Measurements from ENCODE around the gene WRAP53.

WRAP53 gene

GRCh38 chr17:7717756-7718350, 29.6 kb downstream of the WRAP53 start:
- no peak overlapping the region for H2BK5ac ChIP-seq (ENCODE audit: low read depth, low read length, poor library complexity)
- no CpG with 5 or more reads among the region's 16 CpGs for WGBS (ENCODE audit: extremely low coverage, insufficient coverage, insufficient read length)
- DNase-seq: no peak
- H3K4me3 ChIP-seq (ENCODE audit: low read depth, low read length): peak overlapping the region; percentile 34
- peaks cover 2 to 6% of the 10 kb centered on the region in 2 experiments for H3K4me1 ChIP-seq (ENCODE audit: control insufficient read depth in 1 of 2, insufficient read depth in 2 of 2, low read length in 2 of 2)
- no peak overlapping the region for H2BK120ac ChIP-seq (ENCODE audit: insufficient read depth, low read length, poor library complexity)
- no peaks in the 10 kb centered on the region for H3K9me3 ChIP-seq (ENCODE audit: insufficient read depth, low read depth, low read length)
- H3K79me1 ChIP-seq (ENCODE audit: low read length): peaks cover 8% of the 10 kb centered on the region
- no peak overlapping the region for H2BK12ac ChIP-seq (ENCODE audit: low read length)
- H2AK5ac ChIP-seq (ENCODE audit: low read length): no peak overlapping the region
- H3K4me2 ChIP-seq (ENCODE audit: low read length): peak overlapping the region; percentile 75
- H3K27me3 ChIP-seq (ENCODE audit: insufficient read depth, low read length): peaks cover 3% of the 10 kb centered on the region
- H4K8ac ChIP-seq (ENCODE audit: low read depth, low read length): no peak overlapping the region
- H3K36me3 ChIP-seq (ENCODE audit: control insufficient read depth in 1 of 2, insufficient read depth in 2 of 2, low read length in 2 of 2): no peaks in the 10 kb centered on the region
- no peak overlapping the region for H4K91ac ChIP-seq (ENCODE audit: low read depth, low read length)
- H3K14ac ChIP-seq (ENCODE audit: low read length): no peak overlapping the region
- H4K12ac ChIP-seq (ENCODE audit: low read depth, low read length): no peak overlapping the region
- peak overlapping the region; percentile 98 for H2AFZ ChIP-seq (ENCODE audit: insufficient read depth, low read length, poor library complexity)
- no peak overlapping the region for H3K4ac ChIP-seq (ENCODE audit: low read depth, low read length)
- no peak overlapping the region for H3K18ac ChIP-seq (ENCODE audit: low read length)
- H3K79me2 ChIP-seq (ENCODE audit: control insufficient read depth, insufficient read depth, low read length, poor library complexity): peaks cover 2% of the 10 kb centered on the region
- H3K27ac ChIP-seq (ENCODE audit: low read depth, low read length): no peak overlapping the region
- H3K9ac ChIP-seq (ENCODE audit: low read length): no peak overlapping the region
- no peak overlapping the region for H3K23ac ChIP-seq (ENCODE audit: low read length)

- Histone ChIP-seq H3K9me3 (ENCODE audit: insufficient read depth, low read depth, low read length) (no peaks in the 10 kb centered on the region), H3K36me3 (ENCODE audit: control insufficient read depth in 1 of 2, insufficient read depth in 2 of 2, low read length in 2 of 2) (no peaks in the 10 kb centered on the region), H3K9ac (ENCODE audit: low read length) (no peak overlapping the region), H3K14ac (ENCODE audit: low read length) (no peak overlapping the region), H3K23ac (ENCODE audit: low read length) (no peak overlapping the region), H2AFZ (ENCODE audit: insufficient read depth, low read length, poor library complexity) (no peak overlapping the region), H3K4me3 (ENCODE audit: low read depth, low read length) (no peak overlapping the region), H3K4me1 (ENCODE audit: control insufficient read depth in 1 of 2, insufficient read depth in 2 of 2, low read length in 2 of 2) (peaks cover 2 to 6% of the 10 kb centered on the region in 2 experiments), H3K79me2 (ENCODE audit: control insufficient read depth, insufficient read depth, low read length, poor library complexity) (peaks cover 2% of the 10 kb centered on the region), H3K4me2 (ENCODE audit: low read length) (no peak overlapping the region), H2BK12ac (ENCODE audit: low read length) (no peak overlapping the region), H2AK5ac (ENCODE audit: low read length) (no peak overlapping the region), H3K27ac (ENCODE audit: low read depth, low read length) (no peak overlapping the region), H3K79me1 (ENCODE audit: low read length) (peaks cover 8% of the 10 kb centered on the region), H4K91ac (ENCODE audit: low read depth, low read length) (no peak overlapping the region), H3K18ac (ENCODE audit: low read length) (no peak overlapping the region), H2BK120ac (ENCODE audit: insufficient read depth, low read length, poor library complexity) (no peak overlapping the region), H3K27me3 (ENCODE audit: insufficient read depth, low read length) (peaks cover 3% of the 10 kb centered on the region), H4K12ac (ENCODE audit: low read depth, low read length) (no peak overlapping the region), H4K8ac (ENCODE audit: low read depth, low read length) (no peak overlapping the region), H3K4ac (ENCODE audit: low read depth, low read length) (no peak overlapping the region), H2BK5ac (ENCODE audit: low read depth, low read length, poor library complexity) (no peak overlapping the region)
- no CpG with 5 or more reads among the region's 9 CpGs for WGBS (ENCODE audit: extremely low coverage, insufficient coverage, insufficient read length)
- no peak for DNase-seq
Measured at GRCh38 chr17:7719661-7720060, 31.4 kb downstream of the WRAP53 start.

GRCh38 chr17:7720125-7720524, 31.8 kb downstream of the WRAP53 start:
- H2BK12ac ChIP-seq (ENCODE audit: low read length): no peak overlapping the region
- H3K9me3 ChIP-seq (ENCODE audit: insufficient read depth, low read depth, low read length): no peaks in the 10 kb centered on the region
- WGBS (ENCODE audit: extremely low coverage, insufficient coverage, insufficient read length): no CpG with 5 or more reads among the region's 4 CpGs
- H3K4me3 ChIP-seq (ENCODE audit: low read depth, low read length): no peak overlapping the region
- DNase-seq: no peak
- H2AFZ ChIP-seq (ENCODE audit: insufficient read depth, low read length, poor library complexity): no peak overlapping the region
- no peak overlapping the region for H2BK5ac ChIP-seq (ENCODE audit: low read depth, low read length, poor library complexity)
- H3K9ac ChIP-seq (ENCODE audit: low read length): no peak overlapping the region
- no peak overlapping the region for H3K14ac ChIP-seq (ENCODE audit: low read length)
- H3K27ac ChIP-seq (ENCODE audit: low read depth, low read length): no peak overlapping the region
- H3K18ac ChIP-seq (ENCODE audit: low read length): no peak overlapping the region
- H3K27me3 ChIP-seq (ENCODE audit: insufficient read depth, low read length): peaks cover 3% of the 10 kb centered on the region
- no peak overlapping the region for H2AK5ac ChIP-seq (ENCODE audit: low read length)
- peaks cover 2 to 6% of the 10 kb centered on the region in 2 experiments for H3K4me1 ChIP-seq (ENCODE audit: control insufficient read depth in 1 of 2, insufficient read depth in 2 of 2, low read length in 2 of 2)
- no peaks in the 10 kb centered on the region for H3K36me3 ChIP-seq (ENCODE audit: control insufficient read depth in 1 of 2, insufficient read depth in 2 of 2, low read length in 2 of 2)
- no peak overlapping the region for H3K4me2 ChIP-seq (ENCODE audit: low read length)
- peaks cover 8% of the 10 kb centered on the region for H3K79me1 ChIP-seq (ENCODE audit: low read length)
- no peak overlapping the region for H4K91ac ChIP-seq (ENCODE audit: low read depth, low read length)
- no peak overlapping the region for H3K23ac ChIP-seq (ENCODE audit: low read length)
- H2BK120ac ChIP-seq (ENCODE audit: insufficient read depth, low read length, poor library complexity): no peak overlapping the region
- H4K8ac ChIP-seq (ENCODE audit: low read depth, low read length): no peak overlapping the region
- no peak overlapping the region for H4K12ac ChIP-seq (ENCODE audit: low read depth, low read length)
- H3K4ac ChIP-seq (ENCODE audit: low read depth, low read length): no peak overlapping the region
- H3K79me2 ChIP-seq (ENCODE audit: control insufficient read depth, insufficient read depth, low read length, poor library complexity): peaks cover 2% of the 10 kb centered on the region

- no CpG with 5 or more reads among the region's 2 CpGs for WGBS (ENCODE audit: extremely low coverage, insufficient coverage, insufficient read length)
- H3K36me3 ChIP-seq (ENCODE audit: control insufficient read depth in 1 of 2, insufficient read depth in 2 of 2, low read length in 2 of 2): no peaks in the 10 kb centered on the region
Measured at GRCh38 chr17:7721612-7722011, 33.3 kb downstream of the WRAP53 start.

More at GRCh38 chr17:7721612-7722011, 33.3 kb downstream of the WRAP53 start:
- Histone ChIP-seq H4K91ac (ENCODE audit: low read depth, low read length) (no peak overlapping the region), H3K4me3 (ENCODE audit: low read depth, low read length) (no peak overlapping the region), H2BK12ac (ENCODE audit: low read length) (no peak overlapping the region), H4K8ac (ENCODE audit: low read depth, low read length) (no peak overlapping the region), H2AK5ac (ENCODE audit: low read length) (no peak overlapping the region), H3K23ac (ENCODE audit: low read length) (no peak overlapping the region), H3K9me3 (ENCODE audit: insufficient read depth, low read depth, low read length) (no peaks in the 10 kb centered on the region), H3K79me2 (ENCODE audit: control insufficient read depth, insufficient read depth, low read length, poor library complexity) (peaks cover 2% of the 10 kb centered on the region), H2BK120ac (ENCODE audit: insufficient read depth, low read length, poor library complexity) (no peak overlapping the region), H3K4ac (ENCODE audit: low read depth, low read length) (no peak overlapping the region), H4K12ac (ENCODE audit: low read depth, low read length) (no peak overlapping the region), H3K79me1 (ENCODE audit: low read length) (peaks cover 8% of the 10 kb centered on the region), H3K4me1 (ENCODE audit: control insufficient read depth in 1 of 2, insufficient read depth in 2 of 2, low read length in 2 of 2) (peaks cover 0 to 2% of the 10 kb centered on the region in 2 experiments), H3K4me2 (ENCODE audit: low read length) (no peak overlapping the region), H3K27me3 (ENCODE audit: insufficient read depth, low read length) (peaks cover 3% of the 10 kb centered on the region), H3K9ac (ENCODE audit: low read length) (no peak overlapping the region), H3K14ac (ENCODE audit: low read length) (no peak overlapping the region), H3K18ac (ENCODE audit: low read length) (no peak overlapping the region), H3K27ac (ENCODE audit: low read depth, low read length) (no peak overlapping the region), H2AFZ (ENCODE audit: insufficient read depth, low read length, poor library complexity) (no peak overlapping the region), H2BK5ac (ENCODE audit: low read depth, low read length, poor library complexity) (no peak overlapping the region)
- no peak for DNase-seq
